GM21528 (cell line): Measurements from ENCODE around the gene MPDZ.
"Not testable (repeated sequence)": the region's sequence is repeated elsewhere in the genome, so short reads cannot be mapped to it uniquely, and the experiment has no call there.

Source experiments
- ATAC-seq: cut with Tn5 transposase; IDR thresholded peaks from one replicate; pipeline ENCODE4 v1.9.1; 2021; ENCODE audit warnings: mild to moderate bottlenecking, moderate library complexity; ENCODE audit not compliant: unreplicated experiment, low FRiP score

MPDZ gene

GRCh38 chr9:13266167-13266566, 13.3 kb downstream of the MPDZ start:
- ATAC-seq: no peak

DNA sequence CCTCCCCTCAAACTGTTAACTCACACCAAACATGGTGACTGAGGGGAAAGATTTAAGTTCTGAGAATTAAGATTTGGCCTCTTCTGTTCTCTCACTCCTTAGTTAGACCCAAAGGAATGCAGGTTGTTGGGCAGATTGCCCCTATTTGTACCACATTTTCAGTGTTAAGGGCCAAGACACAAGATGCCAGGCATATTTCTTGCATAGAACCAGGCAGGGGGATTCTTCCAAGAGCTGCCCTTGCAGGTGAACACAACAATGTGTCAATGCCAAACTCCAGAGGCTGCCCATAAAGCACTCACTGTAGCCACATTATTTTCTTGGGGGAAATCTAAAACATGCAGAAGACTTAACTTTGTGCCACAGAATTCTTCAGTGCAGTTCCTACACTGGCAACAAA, 14.7 kb downstream of the MPDZ start:
- ATAC-seq: no peak

DNA sequence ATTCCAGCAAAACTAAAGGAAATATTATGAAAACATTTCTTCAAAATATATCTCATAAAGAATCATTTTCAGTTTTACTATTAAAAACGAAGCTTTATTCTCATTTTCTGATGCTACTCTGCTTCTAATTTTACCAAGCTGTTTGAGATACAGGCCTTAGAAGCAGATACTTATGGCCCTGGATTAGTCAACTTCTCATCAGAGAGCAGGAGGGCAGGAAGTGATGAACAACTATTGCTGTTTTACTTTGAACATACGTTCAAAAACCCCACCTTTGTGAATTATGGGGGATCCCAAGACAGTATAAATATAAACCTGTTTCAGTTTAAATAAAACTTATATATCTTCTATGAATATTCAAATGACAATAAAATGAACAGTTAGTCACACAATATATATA, 16.0 kb downstream of the MPDZ start:
- ATAC-seq: no peak

GRCh38 chr9:13252852-13253251, 26.6 kb downstream of the MPDZ start:
- ATAC-seq: no peak

GRCh38 chr9:13244181-13244580, 35.3 kb downstream of the MPDZ start:
- ATAC-seq: no peak

DNA sequence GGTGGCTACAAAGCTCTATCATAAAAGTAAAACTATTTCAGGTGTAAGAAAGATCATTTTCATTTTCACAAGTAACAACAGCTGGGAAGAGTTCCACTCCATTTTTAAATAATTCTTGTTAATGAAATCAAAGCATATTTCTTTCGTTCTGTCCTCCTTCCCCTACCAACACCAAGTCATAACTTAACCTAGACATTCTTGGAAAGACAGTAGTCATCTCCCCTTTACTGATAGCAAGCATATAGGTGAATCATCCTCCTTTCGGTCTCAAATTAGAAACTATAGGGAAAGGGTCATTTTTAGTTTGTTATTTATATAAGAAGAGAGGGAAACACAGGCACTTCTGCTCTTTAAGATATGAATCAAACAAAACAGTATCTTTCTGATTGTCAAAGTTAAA, 38.2 kb downstream of the MPDZ start:
- no peak for ATAC-seq

- ATAC-seq: no peak
Observed at GRCh38 chr9:13239660-13240059, 39.8 kb downstream of the MPDZ start.

DNA sequence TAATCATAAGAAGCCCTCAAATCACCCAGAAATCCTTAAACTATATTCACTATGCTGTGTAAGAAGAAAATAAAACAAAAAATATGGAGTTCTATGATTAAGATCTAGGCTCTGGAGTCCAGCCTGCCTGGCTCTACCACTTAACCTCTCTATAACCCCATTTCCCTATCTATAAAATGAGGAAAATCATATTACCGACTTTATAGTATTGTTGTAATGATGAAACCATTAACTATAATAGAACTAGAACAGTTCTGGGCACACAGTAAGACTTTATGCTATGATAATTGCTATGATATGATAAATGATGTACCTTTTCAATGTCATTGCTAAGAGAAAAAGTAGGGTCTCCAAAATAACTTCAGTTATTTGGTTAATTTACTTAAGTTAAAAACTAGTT, 40.3 kb downstream of the MPDZ start:
- no peak for ATAC-seq

DNA sequence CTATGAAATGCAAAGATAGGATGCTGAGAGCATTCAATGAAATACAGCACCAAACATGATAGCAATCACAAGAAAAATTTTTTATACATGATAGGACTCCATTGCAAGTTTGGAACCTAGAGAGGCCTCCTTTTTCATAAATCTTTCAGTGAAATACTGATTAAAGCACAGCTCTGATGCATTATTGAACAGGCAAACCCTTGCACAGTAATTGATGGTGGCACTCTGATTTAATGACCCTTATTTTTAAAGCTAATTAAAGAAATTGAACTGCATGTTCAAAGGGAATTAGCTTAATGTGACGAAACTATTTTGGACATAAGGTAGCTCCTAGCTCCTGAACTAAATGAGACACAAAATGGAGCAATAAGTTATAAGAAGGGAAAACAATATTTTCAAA, 44.6 kb downstream of the MPDZ start:
- no peak for ATAC-seq

- ATAC-seq: no peak
Observed at GRCh38 chr9:13228431-13228830, 51.1 kb downstream of the MPDZ start.

GRCh38 chr9:13224366-13224765, 55.1 kb downstream of the MPDZ start:
- ATAC-seq: no peak

GRCh38 chr9:13222733-13223132, 56.8 kb downstream of the MPDZ start:
- ATAC-seq: not testable (repeated sequence)

DNA sequence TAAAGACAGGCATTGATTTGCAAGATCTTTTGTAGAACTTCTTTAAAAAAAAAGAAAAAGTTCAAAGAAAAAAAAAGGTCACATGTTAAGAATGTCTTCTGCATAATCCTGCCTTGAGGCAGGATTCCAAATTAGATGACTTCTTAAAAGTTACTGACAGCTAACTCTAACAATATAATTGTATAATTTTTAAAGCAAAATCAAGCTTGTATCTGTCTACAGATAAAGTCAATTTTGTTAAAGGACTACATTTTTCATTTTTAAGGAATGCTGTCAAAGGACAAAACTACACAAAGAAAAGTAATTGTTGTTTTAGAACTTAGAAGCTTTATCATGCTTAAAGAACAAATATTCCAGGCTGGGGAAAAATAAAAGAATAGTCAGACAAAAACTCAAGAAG, 57.8 kb downstream of the MPDZ start:
- ATAC-seq: no peak

DNA sequence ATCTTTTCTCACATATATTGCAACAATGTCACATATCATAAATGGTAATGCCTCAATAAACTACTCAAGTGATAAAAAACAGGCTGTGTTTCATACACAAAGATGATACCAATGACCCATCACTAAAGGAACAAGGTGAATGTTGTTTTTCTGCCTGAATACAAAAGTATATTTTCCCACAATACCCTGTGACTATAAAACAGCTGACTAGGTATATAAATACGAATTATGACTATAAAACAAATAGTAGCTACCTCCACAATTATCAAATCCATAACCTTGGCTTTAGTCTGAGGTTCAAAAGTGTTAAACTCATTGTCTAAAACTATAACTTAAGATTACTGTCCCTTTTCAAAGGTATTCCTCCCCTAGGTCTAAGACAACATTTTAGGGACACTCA, 58.7 kb downstream of the MPDZ start:
- ATAC-seq: no peak

- ATAC-seq: no peak
Observed at GRCh38 chr9:13215791-13216554, 63.5 kb downstream of the MPDZ start.

GRCh38 chr9:13213998-13214397, 65.5 kb downstream of the MPDZ start:
- no peak for ATAC-seq

DNA sequence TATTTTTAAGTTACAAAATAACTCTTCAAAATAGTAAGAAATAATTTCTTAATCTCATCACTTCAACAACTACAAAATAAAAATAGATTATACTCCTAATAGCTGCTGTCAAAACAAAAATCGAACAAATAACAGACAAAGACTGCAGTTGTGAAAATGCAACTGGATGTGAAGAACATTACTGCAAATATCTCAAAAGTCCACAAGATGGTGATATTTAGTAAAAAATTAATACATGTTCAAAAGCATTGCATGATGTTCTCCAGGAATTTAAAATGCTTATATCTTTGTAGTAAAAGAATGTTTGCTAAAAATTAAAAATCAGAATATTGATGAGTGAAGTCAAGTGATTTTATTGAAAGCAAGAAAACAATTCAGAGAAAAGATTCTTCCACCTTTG, 66.2 kb downstream of the MPDZ start:
- no peak for ATAC-seq

- no peak for ATAC-seq
Observed at GRCh38 chr9:13210306-13210705, 69.2 kb downstream of the MPDZ start.

DNA sequence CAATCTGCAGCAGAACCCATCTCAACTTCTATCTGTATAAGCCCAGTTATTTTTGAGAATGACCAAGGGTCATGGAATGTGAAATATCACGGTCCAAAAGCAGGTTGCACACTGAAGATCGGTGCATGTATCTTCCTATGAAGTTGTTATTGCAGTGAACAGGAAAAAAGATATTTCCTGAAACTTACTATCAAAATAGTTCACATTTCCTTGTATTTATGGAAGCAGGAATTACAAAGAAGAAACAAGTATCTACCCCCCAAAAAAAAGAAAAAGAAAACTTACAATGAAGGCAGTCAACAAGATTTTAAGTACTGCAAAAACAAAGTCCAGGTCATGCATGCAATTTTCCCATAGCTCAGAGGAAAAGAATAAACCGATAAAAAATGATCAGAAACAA, 70.0 kb downstream of the MPDZ start:
- no peak for ATAC-seq

DNA sequence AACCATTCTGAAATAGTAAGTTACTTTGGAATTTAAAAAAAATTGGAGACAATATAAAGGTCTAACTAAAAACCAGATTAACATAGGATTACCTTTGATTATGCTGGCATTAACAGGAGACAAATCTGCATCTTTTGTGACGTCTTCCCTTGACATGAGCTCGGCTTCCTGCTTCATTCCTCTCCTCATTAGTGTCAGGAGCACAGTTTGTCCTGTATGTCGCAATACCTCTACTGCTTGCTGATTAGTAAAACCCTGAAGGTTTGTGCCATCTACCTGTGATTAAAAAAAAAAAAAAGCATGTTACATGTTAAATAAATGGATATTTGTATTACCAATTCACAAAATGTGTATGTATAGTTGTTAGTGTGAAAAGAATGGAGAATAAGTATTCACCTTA, 73.7 kb downstream of the MPDZ start:
- ATAC-seq: no peak

- no peak for ATAC-seq
Observed at GRCh38 chr9:13190040-13190439, 89.5 kb downstream of the MPDZ start.

DNA sequence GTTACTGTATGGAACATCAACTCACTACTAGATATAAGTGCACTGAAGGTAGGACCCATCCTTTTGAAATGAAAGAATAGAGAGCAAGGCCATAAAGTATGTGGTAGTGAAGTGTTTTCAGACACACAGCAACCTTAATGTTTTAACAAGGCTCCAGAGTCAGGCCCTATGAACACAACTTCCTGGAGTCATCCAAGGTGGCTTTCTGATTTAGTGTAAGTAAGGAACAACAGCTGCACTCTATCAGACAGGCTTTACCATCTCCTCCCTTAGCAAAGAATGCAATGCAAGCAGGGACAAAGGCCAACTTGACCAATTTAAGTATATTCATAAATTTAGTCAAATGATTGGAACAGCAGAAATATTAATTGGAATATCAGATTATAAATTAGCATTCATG, 90.1 kb downstream of the MPDZ start:
- no peak for ATAC-seq

GRCh38 chr9:13186774-13187173, 92.7 kb downstream of the MPDZ start:
- ATAC-seq: no peak
